GM15510 (cell line): ENCODE measurements around the gene NEAT1.
A peak's percentile ranks its signal among the peaks of the same experiment; 100 is the strongest.

Source experiments
- POLR2A ChIP-seq: IDR thresholded peaks from 3 replicates; pipeline ENCODE4 v1.6.1; 2011; ENCODE audit warnings: borderline replicate concordance; ENCODE audit not compliant: insufficient read length; ENCODE audit errors: extremely low read depth

NEAT1 gene

GRCh38 chr11:65382804-65383368 lies 39.7 kb upstream of the NEAT1 start:
- TF ChIP-seq POLR2A = no peak

- no peak for TF ChIP-seq POLR2A
Measured at GRCh38 chr11:65383778-65384177, 38.8 kb upstream of the NEAT1 start.

GRCh38 chr11:65384301-65384889 lies 38.2 kb upstream of the NEAT1 start:
- no peak for TF ChIP-seq POLR2A

GRCh38 chr11:65386307-65387140 lies 36.1 kb upstream of the NEAT1 start, which contains the start of gene FRMD8:
TSS of gene FRMD8 (plus strand) at chr11:65386637. CDS start at chr11:65387037, 400 bp downstream.
- TF ChIP-seq POLR2A = peak; percentile 84

- TF ChIP-seq POLR2A = no peak
Measured at GRCh38 chr11:65388731-65389130, 33.9 kb upstream of the NEAT1 start.

GRCh38 chr11:65389294-65389980 lies 33.2 kb upstream of the NEAT1 start:
- TF ChIP-seq POLR2A = no peak

GRCh38 chr11:65390099-65390941 lies 32.3 kb upstream of the NEAT1 start:
- TF ChIP-seq POLR2A = no peak

- no peak for TF ChIP-seq POLR2A
Measured at GRCh38 chr11:65390996-65391395, 31.6 kb upstream of the NEAT1 start.

- TF ChIP-seq POLR2A = no peak
Measured at GRCh38 chr11:65392186-65392829, 30.3 kb upstream of the NEAT1 start.

- no peak for TF ChIP-seq POLR2A
Measured at GRCh38 chr11:65392899-65393298, 29.7 kb upstream of the NEAT1 start.

- no peak for TF ChIP-seq POLR2A
Measured at GRCh38 chr11:65393513-65394079, 29.0 kb upstream of the NEAT1 start.

- no peak for TF ChIP-seq POLR2A
Measured at GRCh38 chr11:65394125-65394536, 28.5 kb upstream of the NEAT1 start.

- TF ChIP-seq POLR2A = no peak
Measured at GRCh38 chr11:65395961-65396530, 26.6 kb upstream of the NEAT1 start.
